PC-9 (cell line): ENCODE measurements around the gene GPRC6A.

Experiments used
- CTCF ChIP-seq: fragments of 200-600 bp; sonication (generic); conservative IDR thresholded peaks from 2 replicates; pipeline ENCODE4 v1.6.1; 2017; ENCODE audit warnings: mixed run types, antibody characterized with exemption, mild to moderate bottlenecking, moderate library complexity
- EZH2 ChIP-seq: fragments of 200-600 bp; sonication (generic); IDR thresholded peaks from 2 replicates; pipeline ENCODE4 v1.8.0; 2017; ENCODE audit warnings: antibody characterized with exemption, low read depth

- TF ChIP-seq CTCF = no peak
- no peak for TF ChIP-seq EZH2
These were observed 7.9 kb upstream of the GPRC6A start for GRCh38 chr6:116836606-116837342.
